K562 (cell line): ENCODE data around the gene KCNK1. TPM values are rescaled to one million over a fixed set of nuclear protein-coding genes. Genes with fewer than 3 reads are reported as not detected.

Experiments
- ARID2 ChIP-seq: fragments of 450-650 bp; IDR thresholded peaks from 2 replicates; pipeline ENCODE4 v1.6.1; 2017; ENCODE audit warnings: antibody characterized with exemption, mild to moderate bottlenecking
- CGGBP1 ChIP-seq: fragments of 250-450 bp; sonication (Bioruptor Pico); IDR thresholded peaks from 2 replicates; pipeline ENCODE4 v1.9.0; 2021; ENCODE audit warnings: mild to moderate bottlenecking
- CHCHD3 ChIP-seq: fragments of 250-450 bp; sonication (Bioruptor Pico); IDR thresholded peaks from 2 replicates; pipeline ENCODE4 v2.1.2; 2022; ENCODE audit warnings: mild to moderate bottlenecking
- CREB1 ChIP-seq, 2 experiments: sonication (generic) in 1 of 2; formaldehyde crosslinking in 1 of 2; IDR thresholded peaks; 2 replicates each; pipeline versions ENCODE4 v1.6.1 to v1.8.0; 2012 to 2022; ENCODE audit warnings: inconsistent platforms in 1 of 2, mild to moderate bottlenecking in 1 of 2, missing genetic modification reagents in 1 of 2, moderate library complexity in 1 of 2
- CREB3L1 ChIP-seq: fragments of 450-650 bp; IDR thresholded peaks from 2 replicates; pipeline ENCODE4 v1.6.1; 2014; ENCODE audit warnings: low read depth, mild to moderate bottlenecking, moderate library complexity, borderline replicate concordance
- EGR1 ChIP-seq: fragments of 450-650 bp; conservative IDR thresholded peaks from 2 replicates; pipeline ENCODE4 v1.6.1; 2017; ENCODE audit warnings: mild to moderate bottlenecking
- FOXK2 ChIP-seq, 2 experiments: fragments of 450-650 bp; IDR thresholded peaks in 1 of 2; conservative IDR thresholded peaks in 1 of 2; 2 replicates each; pipeline ENCODE4 v1.6.1; 2016; ENCODE audit warnings: low read depth in 2 of 2, mild to moderate bottlenecking in 1 of 2
- MEF2A ChIP-seq: IDR thresholded peaks from 2 replicates; pipeline ENCODE4 v1.6.1; 2011; ENCODE audit warnings: low read depth, mild to moderate bottlenecking, low read length, moderate library complexity; ENCODE audit not compliant: control insufficient read depth
- PHTF2 ChIP-seq: fragments of 250-450 bp; sonication (Bioruptor Pico); IDR thresholded peaks from 2 replicates; pipeline ENCODE4 v1.5.0; 2021; ENCODE audit warnings: mild to moderate bottlenecking
- RBM22 ChIP-seq: fragments of 200-400 bp; formaldehyde crosslinking; IDR thresholded peaks from 2 replicates; pipeline ENCODE4 v1.6.1; 2018; ENCODE audit warnings: low read length, low read depth; ENCODE audit not compliant: poor library complexity, severe bottlenecking
- REST ChIP-seq, 2 experiments: fragments of 450-650 bp; formaldehyde crosslinking in 1 of 2; IDR thresholded peaks; 2 replicates each; pipeline versions ENCODE4 v1.4.0 to v1.6.1; 2014 to 2020; ENCODE audit warnings: mild to moderate bottlenecking in 2 of 2, borderline replicate concordance in 1 of 2, low read depth in 1 of 2
- TCF3 ChIP-seq: sonication (generic); formaldehyde crosslinking; IDR thresholded peaks from 2 replicates; pipeline ENCODE4 v1.4.0; 2020; ENCODE audit warnings: mild to moderate bottlenecking, missing genetic modification reagents
- TRIM28 ChIP-seq: fragments of 450-650 bp; IDR thresholded peaks from 2 replicates; pipeline ENCODE4 v1.6.1; 2017
- YBX1 ChIP-seq: fragments of 450-650 bp; IDR thresholded peaks from 2 replicates; pipeline ENCODE4 v1.7.1; 2016; ENCODE audit warnings: mild to moderate bottlenecking
- ZBTB9 ChIP-seq: fragments of 450-650 bp; formaldehyde crosslinking; IDR thresholded peaks from 2 replicates; pipeline ENCODE4 v1.4.0; 2020; ENCODE audit warnings: mild to moderate bottlenecking, moderate library complexity
- ZNF354B ChIP-seq: fragments of 250-450 bp; sonication (Bioruptor Pico); IDR thresholded peaks from 2 replicates; pipeline ENCODE4 v1.4.0; 2020
- polyA plus RNA-seq, 8 experiments: library from polyadenylated mRNA; depleted of rRNA in 4 of 8; stranded (reverse) in 5 of 8; unstranded in 3 of 8; fragments of >200 nt; fragmentation: Nextera tagmentation in 2 of 8; fragmentation: Illumina TruSeq in 1 of 8; extraction: Ambion mirVana in 2 of 8; extraction: Trizol in 1 of 8; gene quantifications; 2 replicates each; pipeline versions ENCODE4 v1.2.1 to v1.2.3, GENCODE V29; 2011 to 2014; ENCODE audit warnings: inconsistent platforms in 1 of 8, missing spikeins in 1 of 8
- total RNA-seq, 7 experiments: library from RNA; depleted of rRNA in 6 of 7; stranded (reverse); fragments of >200 nt in 6 of 7; fragmentation: Illumina TruSeq in 2 of 7; extraction: Trizol in 2 of 7; gene quantifications; 2 replicates each; pipeline versions ENCODE4 v1.2.1 to v1.2.3, GENCODE V29; 2011 to 2021; ENCODE audit warnings: low replicate concordance in 1 of 7

Gene KCNK1
- total and polyA plus RNA-seq, 9 of the 15 experiments (the other 6 are each of a cell fraction or from before 2014, with no cell fraction given) = 3.1 to 22.7 (median 6.0) TPM

GRCh38 chr1:233668725-233669294, 54.9 kb downstream of the KCNK1 start (continued):
- TF ChIP-seq REST (IDR thresholded peaks at IDR 0.05; ENCODE audit: borderline replicate concordance) = peak; percentile 63
- no peak for TF ChIP-seq REST (CRISPR knock-in tag; IDR thresholded peaks at IDR 0.05; ENCODE audit: low read depth)
- TF ChIP-seq ARID2 = no peak
- no peak for TF ChIP-seq CHCHD3 (CRISPR knock-in tag)
- TF ChIP-seq CREB1 (IDR thresholded peaks at IDR 0.05) = peak; percentile 89
- peak; percentile 83 for TF ChIP-seq CREB1 (CRISPR knock-in tag; IDR thresholded peaks at IDR 0.05)
- TF ChIP-seq TRIM28 = peak; percentile 42; the same call in 1 of the 2 replicates
- TF ChIP-seq MEF2A = no peak
- no peak for TF ChIP-seq EGR1
- no peak for TF ChIP-seq PHTF2 (CRISPR knock-in tag)
- TF ChIP-seq ZBTB9 = no peak
- TF ChIP-seq FOXK2 (conservative IDR thresholded peaks at IDR 0.05 in 1 of 2, IDR thresholded peaks at IDR 0.05 in 1 of 2; ENCODE audit: low read depth in 2 of 2) = peak; percentile 72 to 81
- no peak for TF ChIP-seq ZNF354B
- TF ChIP-seq CGGBP1 = no peak
- TF ChIP-seq TCF3 = peak; percentile 88
- TF ChIP-seq CREB3L1 = peak; percentile 97
- no peak for TF ChIP-seq RBM22
- TF ChIP-seq YBX1 = no peak
